Panc1 (cell line): Measurements from ENCODE around the gene ETHE1. TPM values are rescaled to one million over a fixed set of nuclear protein-coding genes. Genes with fewer than 3 reads are reported as not detected.

ENCODE experiments used
- ATAC-seq: fragments of 200-7000 bp; cut with Tn5 transposase; 2 replicates; pipeline ENCODE4 v1.9.1; 2020; ENCODE audit warnings: mild to moderate bottlenecking, moderate library complexity
- BruUV-seq: library from RNA; stranded (reverse); fragments of 400-500 nt; replicated peaks from 2 replicates; lab custom pipeline; 2021; lab: Mats Ljungman, UMichigan
- CTCF ChIA-PET: fragments of 300-600 bp; sonication (Branson Sonifier 250); formaldehyde crosslinking; loops from one replicate; lab custom pipeline; 2022; ENCODE audit warnings: antibody characterized with exemption; lab: Charles Lee
- POLR2A ChIA-PET: fragments of 300-600 bp; sonication (Branson Sonifier 250); formaldehyde crosslinking; loops from one replicate; lab custom pipeline; 2022; ENCODE audit warnings: antibody characterized with exemption; lab: Charles Lee
- DNase-seq: peaks from one replicate; pipeline ENCODE4 v3.0.0-alpha.2; 2010; ENCODE audit warnings: low read depth, low spot score
- H3K27ac ChIP-seq: 2 replicates; pipeline ENCODE4 v1.5.1; 2011; ENCODE audit warnings: mild to moderate bottlenecking, low read length, inconsistent platforms
- H3K27me3 ChIP-seq: fragments of 200-500 bp; sonication (Bioruptor generic); 2 replicates; pipeline ENCODE4 v1.6.0; 2014; ENCODE audit warnings: low read length, inconsistent platforms; ENCODE audit not compliant: control insufficient read depth, insufficient read depth
- H3K36me3 ChIP-seq: fragments of 200-500 bp; sonication (Bioruptor generic); 2 replicates; pipeline ENCODE4 v1.5.1; 2014; ENCODE audit warnings: inconsistent platforms, mild to moderate bottlenecking, low read length, moderate library complexity; ENCODE audit not compliant: control insufficient read depth, insufficient read depth
- H3K4me1 ChIP-seq: 2 replicates; pipeline ENCODE4 v1.5.1; 2011; ENCODE audit warnings: inconsistent platforms, mild to moderate bottlenecking, low read length, moderate library complexity; ENCODE audit not compliant: control insufficient read depth, insufficient read depth
- H3K4me3 ChIP-seq, 2 experiments: 2 replicates each; pipeline ENCODE4 v1.5.1; 2011 to 2012; ENCODE audit warnings: low read depth in 2 of 2, low read length in 2 of 2, mild to moderate bottlenecking in 2 of 2, inconsistent platforms in 1 of 2, moderate library complexity in 1 of 2
- H3K9me3 ChIP-seq: fragments of 200-500 bp; sonication (Bioruptor generic); 2 replicates; pipeline ENCODE4 v1.5.1; 2014; ENCODE audit warnings: low read depth, mild to moderate bottlenecking, inconsistent platforms, low read length, moderate library complexity; ENCODE audit not compliant: control insufficient read depth, insufficient read depth
- POLR2AphosphoS5 ChIP-seq: IDR thresholded peaks from 2 replicates; pipeline ENCODE4 v1.6.1; 2012; ENCODE audit warnings: mild to moderate bottlenecking, low read depth, low read length, moderate library complexity
- SIN3A ChIP-seq: IDR thresholded peaks from 2 replicates; pipeline ENCODE4 v1.6.1; 2012; ENCODE audit warnings: low read depth, mild to moderate bottlenecking, low read length, moderate library complexity, borderline replicate concordance; ENCODE audit not compliant: insufficient read depth
- TCF7L2 ChIP-seq: IDR thresholded peaks from 2 replicates; pipeline ENCODE4 v1.6.1; 2011; ENCODE audit warnings: mild to moderate bottlenecking, low read depth, low read length, inconsistent platforms
- in situ Hi-C: cut with HindIII; loops from 2 replicates; pipeline ENCODE4 v1.10.0; 2016; ENCODE audit warnings: low sequenced_read_pairs, low pct_unique_long_range_greater_than_20kb
- intact Hi-C: fragments of 100-400 bp; cut with micrococcal nuclease; formaldehyde crosslinking; loops from one replicate; pipeline ENCODE4 v1.10.0; 2022; ENCODE audit not compliant: unreplicated experiment
- total RNA-seq: library from RNA; stranded (reverse); gene quantifications from one replicate; pipeline ENCODE4 v1.2.1, GENCODE V29; 2021; ENCODE audit not compliant: unreplicated experiment
- TF ChIP-seq, protein P1 (sequence below): fragments of 450-650 bp; IDR thresholded peaks from 2 replicates; pipeline ENCODE4 v1.5.1; 2017; ENCODE audit warnings: mild to moderate bottlenecking
- TF ChIP-seq, protein P2 (sequence below), 2 experiments: IDR thresholded peaks; 2 replicates each; pipeline ENCODE4 v1.6.1; 2011 to 2012; ENCODE audit warnings: low read depth in 2 of 2, control low read depth in 1 of 2, low read length in 1 of 2, mild to moderate bottlenecking in 1 of 2, moderate library complexity in 1 of 2; ENCODE audit not compliant: insufficient read depth in 1 of 2

The ETHE1 gene
- total RNA-seq, 1 experiment from 2014 or later: 15.6 TPM

GRCh38 chr19:43486412-43486811 is 40.6 kb downstream of the ETHE1 start:
- in situ Hi-C loops: no loop called here
- DNase-seq: no peak
- no peak overlapping the region for H3K27ac ChIP-seq
- no peaks in the 10 kb centered on the region for H3K27me3 ChIP-seq
- intact Hi-C loops: no loop called here
- CTCF ChIA-PET: no interaction called here
- H3K9me3 ChIP-seq: no peaks in the 10 kb centered on the region
- POLR2A ChIA-PET: no interaction called here
- H3K4me1 ChIP-seq: no peaks in the 10 kb centered on the region
- TF ChIP-seq SIN3A (no peak), POLR2AphosphoS5 (no peak), TCF7L2 (no peak)
- TF ChIP-seq, protein P1, sequence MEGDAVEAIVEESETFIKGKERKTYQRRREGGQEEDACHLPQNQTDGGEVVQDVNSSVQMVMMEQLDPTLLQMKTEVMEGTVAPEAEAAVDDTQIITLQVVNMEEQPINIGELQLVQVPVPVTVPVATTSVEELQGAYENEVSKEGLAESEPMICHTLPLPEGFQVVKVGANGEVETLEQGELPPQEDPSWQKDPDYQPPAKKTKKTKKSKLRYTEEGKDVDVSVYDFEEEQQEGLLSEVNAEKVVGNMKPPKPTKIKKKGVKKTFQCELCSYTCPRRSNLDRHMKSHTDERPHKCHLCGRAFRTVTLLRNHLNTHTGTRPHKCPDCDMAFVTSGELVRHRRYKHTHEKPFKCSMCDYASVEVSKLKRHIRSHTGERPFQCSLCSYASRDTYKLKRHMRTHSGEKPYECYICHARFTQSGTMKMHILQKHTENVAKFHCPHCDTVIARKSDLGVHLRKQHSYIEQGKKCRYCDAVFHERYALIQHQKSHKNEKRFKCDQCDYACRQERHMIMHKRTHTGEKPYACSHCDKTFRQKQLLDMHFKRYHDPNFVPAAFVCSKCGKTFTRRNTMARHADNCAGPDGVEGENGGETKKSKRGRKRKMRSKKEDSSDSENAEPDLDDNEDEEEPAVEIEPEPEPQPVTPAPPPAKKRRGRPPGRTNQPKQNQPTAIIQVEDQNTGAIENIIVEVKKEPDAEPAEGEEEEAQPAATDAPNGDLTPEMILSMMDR: no peak
- TF ChIP-seq, protein P2, sequence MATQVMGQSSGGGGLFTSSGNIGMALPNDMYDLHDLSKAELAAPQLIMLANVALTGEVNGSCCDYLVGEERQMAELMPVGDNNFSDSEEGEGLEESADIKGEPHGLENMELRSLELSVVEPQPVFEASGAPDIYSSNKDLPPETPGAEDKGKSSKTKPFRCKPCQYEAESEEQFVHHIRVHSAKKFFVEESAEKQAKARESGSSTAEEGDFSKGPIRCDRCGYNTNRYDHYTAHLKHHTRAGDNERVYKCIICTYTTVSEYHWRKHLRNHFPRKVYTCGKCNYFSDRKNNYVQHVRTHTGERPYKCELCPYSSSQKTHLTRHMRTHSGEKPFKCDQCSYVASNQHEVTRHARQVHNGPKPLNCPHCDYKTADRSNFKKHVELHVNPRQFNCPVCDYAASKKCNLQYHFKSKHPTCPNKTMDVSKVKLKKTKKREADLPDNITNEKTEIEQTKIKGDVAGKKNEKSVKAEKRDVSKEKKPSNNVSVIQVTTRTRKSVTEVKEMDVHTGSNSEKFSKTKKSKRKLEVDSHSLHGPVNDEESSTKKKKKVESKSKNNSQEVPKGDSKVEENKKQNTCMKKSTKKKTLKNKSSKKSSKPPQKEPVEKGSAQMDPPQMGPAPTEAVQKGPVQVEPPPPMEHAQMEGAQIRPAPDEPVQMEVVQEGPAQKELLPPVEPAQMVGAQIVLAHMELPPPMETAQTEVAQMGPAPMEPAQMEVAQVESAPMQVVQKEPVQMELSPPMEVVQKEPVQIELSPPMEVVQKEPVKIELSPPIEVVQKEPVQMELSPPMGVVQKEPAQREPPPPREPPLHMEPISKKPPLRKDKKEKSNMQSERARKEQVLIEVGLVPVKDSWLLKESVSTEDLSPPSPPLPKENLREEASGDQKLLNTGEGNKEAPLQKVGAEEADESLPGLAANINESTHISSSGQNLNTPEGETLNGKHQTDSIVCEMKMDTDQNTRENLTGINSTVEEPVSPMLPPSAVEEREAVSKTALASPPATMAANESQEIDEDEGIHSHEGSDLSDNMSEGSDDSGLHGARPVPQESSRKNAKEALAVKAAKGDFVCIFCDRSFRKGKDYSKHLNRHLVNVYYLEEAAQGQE (IDR thresholded peaks at IDR 0.05; ENCODE audit: insufficient read depth in 1 of 2, low read depth in 2 of 2, low read length in 1 of 2): no peak
- no peak overlapping the region for H3K4me3 ChIP-seq
- H3K36me3 ChIP-seq: no peaks in the 10 kb centered on the region
- BruUV-seq: no TSS peak
- no peak for ATAC-seq

GRCh38 chr19:43485951-43486350 is 41.0 kb downstream of the ETHE1 start:
- intact Hi-C loops: no loop called here
- Histone ChIP-seq H3K9me3 (no peaks in the 10 kb centered on the region), H3K36me3 (no peaks in the 10 kb centered on the region), H3K27me3 (no peaks in the 10 kb centered on the region), H3K4me1 (no peaks in the 10 kb centered on the region), H3K4me3 (no peak overlapping the region), H3K27ac (no peak overlapping the region)
- POLR2A ChIA-PET: no interaction called here
- no TSS peak for BruUV-seq
- CTCF ChIA-PET: no interaction called here
- ATAC-seq (no peak), DNase-seq (no peak)
- in situ Hi-C loops: no loop called here
- TF ChIP-seq, protein P2 (IDR thresholded peaks at IDR 0.05; ENCODE audit: insufficient read depth in 1 of 2, low read depth in 2 of 2, low read length in 1 of 2): no peak
- TF ChIP-seq POLR2AphosphoS5 (no peak), TCF7L2 (no peak), SIN3A (no peak)
- TF ChIP-seq, protein P1: no peak
